Measurements from ENCODE around the gene INTS1.
"Not testable (repeated sequence)": the region's sequence is repeated elsewhere in the genome, so short reads cannot be mapped to it uniquely, and the experiment has no call there.

INTS1 gene

GRCh38 chr7:1529383-1530116 is 25.4 kb upstream of the INTS1 start:
- FAIRE-seq, result no peak

DNA sequence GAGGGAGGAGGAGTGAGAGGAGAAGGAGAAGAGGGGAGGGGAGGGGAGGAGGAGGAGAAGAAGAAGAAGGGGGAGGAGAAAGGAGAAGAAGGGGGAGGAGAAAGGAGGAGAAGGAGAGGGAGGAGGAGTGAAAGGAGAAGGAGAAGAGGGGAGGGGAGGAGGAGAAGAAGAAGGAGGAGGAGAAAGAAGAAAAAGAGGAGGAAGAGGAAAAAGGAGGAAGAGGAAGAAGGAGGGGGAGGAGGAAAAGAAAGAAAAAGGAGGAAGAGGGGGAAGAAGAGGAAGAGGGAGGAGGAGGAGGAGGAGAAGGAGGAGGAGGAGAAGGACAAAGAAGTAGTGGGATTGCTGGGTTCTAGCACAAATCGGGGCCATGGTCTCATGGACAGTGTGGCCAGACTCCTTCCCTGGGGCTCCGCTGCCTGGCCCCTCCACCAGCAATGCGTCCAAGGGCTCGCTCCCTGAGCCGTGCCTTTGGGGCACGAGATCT is 22.1 kb upstream of the INTS1 start:
- FAIRE-seq, result no peak

GRCh38 chr7:1525409-1525808 is 21.2 kb upstream of the INTS1 start:
- no peak for FAIRE-seq

DNA sequence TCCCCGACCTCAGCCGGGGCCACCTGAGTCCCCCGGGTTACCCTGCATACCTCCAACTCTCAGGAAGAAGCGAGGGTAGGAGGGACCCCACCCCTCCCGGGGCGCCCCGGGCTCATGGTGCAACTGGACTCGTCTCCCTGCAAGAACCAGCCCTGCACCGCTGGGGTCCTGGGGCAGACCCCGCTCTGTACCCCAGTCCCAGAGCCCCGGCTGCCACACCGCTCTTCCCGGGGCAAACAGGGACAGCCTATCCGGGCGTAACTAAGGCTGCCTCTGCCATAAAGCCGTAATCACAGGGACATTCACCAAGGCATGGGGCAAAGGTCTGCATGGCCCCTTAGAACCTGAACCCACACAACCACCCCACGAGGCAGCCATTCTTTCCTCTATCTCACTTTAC is 19.7 kb upstream of the INTS1 start:
- no peak for FAIRE-seq

- no peak for FAIRE-seq
These were observed 19.0 kb upstream of the INTS1 start for GRCh38 chr7:1523208-1523607.

- no peak for FAIRE-seq
These were observed 17.3 kb upstream of the INTS1 start for GRCh38 chr7:1521456-1521855.

DNA sequence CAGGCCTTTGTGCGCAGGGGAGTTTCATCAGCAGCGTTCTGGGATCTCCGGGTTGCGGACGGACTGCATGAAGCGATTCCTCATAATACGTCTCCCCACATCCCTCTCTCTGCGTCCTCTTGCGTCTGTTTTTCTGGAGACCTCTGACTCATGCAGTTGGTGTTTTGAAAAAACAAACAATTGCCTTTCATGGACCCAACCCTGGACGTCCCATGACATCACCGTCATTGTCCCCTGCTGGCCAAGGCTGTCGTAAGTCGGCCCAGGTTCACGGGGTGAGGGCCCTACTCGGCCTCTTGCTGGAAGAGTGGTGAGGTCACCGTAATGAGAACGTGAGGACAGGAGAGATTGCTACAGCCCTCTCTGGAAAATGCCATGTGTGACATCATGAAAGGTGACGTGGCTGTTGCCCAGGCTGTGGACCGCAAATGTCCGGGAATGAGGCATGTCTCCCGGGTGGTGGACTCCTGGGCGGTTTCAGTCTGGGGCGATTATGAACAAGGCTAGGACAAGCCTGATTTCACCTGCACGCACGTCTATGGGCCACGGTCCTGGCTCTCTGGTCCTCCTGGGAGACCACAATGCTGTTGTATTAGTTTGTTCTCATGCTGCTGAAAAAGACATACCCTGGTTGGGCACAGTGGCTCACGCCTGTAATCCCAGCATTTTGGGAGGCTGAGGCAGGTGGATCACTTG is 16.5 kb upstream of the INTS1 start:
- no peak for FAIRE-seq

- FAIRE-seq, result not testable (repeated sequence)
These were observed 15.2 kb upstream of the INTS1 start for GRCh38 chr7:1519322-1519922.

DNA sequence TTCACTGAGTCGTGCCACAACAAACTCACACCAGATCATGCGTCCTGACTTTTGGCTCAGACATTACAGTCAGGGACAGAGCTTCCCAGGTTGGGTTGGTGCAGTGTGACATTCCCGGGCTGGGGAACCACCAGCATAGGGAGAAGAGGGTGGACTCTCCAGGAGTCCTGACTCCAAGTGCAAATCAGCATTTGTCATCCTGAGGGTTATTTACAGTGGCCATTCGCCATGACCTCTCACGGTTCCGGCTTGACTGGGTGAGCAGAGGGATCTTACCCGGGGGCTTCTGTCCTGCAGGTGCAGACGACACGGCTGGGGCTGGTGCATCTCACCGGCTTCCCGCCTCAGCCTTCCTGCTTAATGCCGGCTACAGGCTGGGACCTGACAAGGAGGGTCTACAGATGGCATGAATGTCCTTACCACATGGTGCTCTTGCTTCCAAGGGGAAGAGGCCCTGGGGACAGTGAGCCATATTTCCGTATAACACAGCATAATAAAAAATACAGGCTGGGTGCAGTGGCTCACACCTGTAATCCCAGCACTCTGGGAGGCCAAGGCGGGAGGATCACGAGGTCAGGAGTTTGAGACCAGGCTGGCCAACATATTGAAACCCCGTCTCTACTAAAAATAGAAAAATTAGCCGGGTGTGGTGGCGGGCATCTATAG is 12.5 kb upstream of the INTS1 start:
- no peak for FAIRE-seq

- FAIRE-seq, result not testable (repeated sequence)
These were observed 11.3 kb upstream of the INTS1 start for GRCh38 chr7:1515509-1515967.

DNA sequence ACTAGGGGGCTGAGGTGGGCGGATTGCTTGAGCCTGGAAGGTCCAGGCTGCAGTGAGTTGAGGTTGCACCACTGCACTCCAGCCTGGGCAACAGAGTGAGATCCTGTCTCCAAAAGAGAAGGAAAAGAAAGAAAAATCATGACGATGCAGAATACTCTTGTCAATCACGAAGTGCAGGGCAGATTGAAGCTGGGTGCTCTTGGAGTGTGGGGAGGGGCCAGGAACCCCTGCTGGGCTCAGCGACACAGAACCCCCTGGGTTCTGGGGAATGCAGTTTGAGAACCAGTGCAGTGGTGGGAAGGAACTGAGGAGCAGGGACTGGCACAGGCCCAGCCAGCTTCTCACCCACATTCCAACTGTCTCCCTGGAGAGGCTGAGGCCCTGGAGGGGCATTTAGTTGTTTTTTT is 10.8 kb upstream of the INTS1 start:
- no peak for FAIRE-seq

DNA sequence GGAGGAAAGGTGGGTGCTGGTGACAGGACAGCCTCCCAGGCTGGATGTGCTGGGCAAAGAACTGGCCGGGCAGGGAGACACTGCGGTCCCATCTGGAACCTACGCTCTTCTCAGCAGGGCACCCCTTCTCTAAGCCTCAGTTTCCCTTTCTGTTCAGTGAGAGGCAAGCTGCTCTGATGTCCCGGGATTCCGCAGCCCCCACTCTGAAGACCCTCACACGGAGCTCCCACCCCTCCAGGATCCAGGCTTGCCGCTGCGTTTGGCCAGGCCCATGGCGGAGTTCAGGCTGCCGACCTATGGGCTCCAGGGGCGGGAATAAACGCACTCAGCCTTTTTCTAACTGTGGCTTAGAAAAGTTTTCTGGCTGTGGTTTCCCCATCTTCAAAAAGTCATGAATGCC is 10.2 kb upstream of the INTS1 start:
- no peak for FAIRE-seq

DNA sequence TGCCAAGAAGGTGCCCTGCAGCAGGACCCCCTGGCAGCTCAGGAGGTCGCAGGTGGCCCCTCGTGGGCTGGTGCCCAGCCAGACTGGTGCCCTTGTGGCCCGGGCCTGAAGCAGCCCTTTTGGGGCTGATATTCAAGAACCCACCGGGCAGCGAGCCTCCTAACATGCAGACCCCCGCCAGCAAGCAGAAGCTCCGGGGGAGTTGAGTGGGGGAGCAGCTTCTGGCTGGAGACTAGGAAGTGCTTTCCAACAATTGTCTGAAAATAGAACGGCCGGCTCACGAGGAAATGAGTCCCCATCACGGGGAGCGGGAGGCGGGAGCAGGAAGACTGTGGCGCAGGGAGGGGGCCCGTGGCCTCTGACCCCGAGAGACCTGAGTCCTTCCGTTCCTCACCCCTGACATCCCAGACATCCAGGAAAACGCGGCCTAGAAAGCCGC is 9.5 kb upstream of the INTS1 start:
- no peak for FAIRE-seq

DNA sequence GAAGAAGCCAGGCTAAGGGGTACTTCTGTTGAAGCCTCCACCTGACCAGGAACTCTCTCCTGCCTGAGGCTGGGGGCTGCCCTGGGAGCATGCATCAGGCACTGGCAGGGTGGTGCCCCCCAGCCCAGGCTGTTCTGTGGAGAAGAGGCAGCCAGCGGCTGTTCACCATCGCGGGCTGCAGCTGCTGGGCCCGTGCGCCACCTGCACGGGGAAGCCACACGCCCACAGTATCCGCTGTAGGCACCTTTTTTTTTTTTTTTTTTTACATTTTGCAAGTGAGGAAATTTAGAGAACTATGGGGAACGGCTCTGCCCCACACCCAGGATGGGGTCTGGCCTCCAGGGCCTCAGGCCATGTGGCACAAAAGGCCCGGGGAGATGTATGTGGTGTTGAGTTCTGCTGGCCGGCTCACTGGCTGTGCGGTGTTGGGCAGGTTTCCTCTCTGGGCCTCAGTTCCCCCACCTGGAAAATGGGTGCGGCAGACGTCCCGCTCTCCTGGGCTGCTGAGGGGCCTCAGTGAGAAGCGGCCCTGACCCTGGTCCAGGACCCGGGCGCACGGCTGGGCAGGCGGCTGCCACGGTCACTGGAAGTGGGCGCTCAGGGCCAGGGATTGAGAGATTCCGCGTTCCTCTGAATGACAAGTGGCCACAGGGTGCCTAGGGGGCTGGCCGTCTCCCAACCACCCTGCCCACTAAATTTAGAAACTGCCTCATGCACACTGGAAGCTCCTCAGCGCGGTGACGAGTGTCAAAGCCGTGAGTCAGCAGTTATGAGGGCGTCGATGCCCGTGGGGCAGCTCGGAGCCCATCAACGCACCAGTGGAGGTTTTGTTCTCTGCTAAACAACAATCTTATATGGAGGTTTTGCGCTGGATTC is 8.8 kb upstream of the INTS1 start:
- FAIRE-seq, result no peak

DNA sequence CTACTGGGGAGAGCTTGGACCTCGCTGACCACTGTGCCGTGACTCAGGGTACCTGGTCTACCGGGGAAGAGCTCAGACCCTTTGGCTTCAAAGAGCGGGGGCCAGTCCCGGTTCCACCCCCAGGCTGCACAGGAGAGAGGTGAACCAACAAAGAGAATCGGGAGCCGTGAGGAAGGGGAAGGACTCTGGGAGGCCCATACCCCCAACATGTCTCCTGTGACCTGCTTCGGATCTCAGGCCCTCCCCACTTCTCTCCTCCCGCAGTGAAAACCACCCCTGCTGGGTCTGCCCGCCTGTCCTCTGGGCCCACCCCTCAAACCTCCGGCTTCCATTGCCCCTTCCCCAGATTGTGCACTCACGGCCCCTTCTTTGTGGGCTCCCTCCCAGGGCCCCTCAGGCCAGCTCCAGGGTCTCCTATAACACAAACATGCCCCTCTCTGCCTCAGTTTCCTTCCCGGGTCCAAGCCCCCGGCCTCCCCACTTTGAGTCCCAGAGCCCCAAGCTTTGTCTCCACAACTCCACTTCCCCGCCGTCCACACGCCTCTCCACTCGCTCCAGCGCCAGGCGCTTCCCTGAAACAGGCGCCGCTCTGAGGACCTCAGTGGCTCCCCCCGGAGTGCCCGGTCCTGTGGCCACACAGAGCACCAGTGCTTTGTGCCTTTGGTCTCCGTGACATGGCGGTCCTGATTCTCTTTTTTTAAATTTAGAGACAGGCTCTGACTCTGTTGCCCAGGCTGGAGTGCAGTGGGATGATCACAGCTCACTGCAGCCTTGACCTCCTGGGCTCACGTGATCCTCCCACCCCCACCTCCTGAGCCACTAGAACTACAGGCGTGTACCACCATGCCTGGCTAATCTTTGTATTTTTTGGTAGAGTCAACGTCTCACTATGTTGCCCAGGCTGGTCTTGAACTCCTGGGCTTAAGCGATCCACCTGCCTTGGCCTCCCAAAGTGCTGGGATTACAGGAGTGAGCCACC is 7.5 kb upstream of the INTS1 start:
- FAIRE-seq, result no peak

DNA sequence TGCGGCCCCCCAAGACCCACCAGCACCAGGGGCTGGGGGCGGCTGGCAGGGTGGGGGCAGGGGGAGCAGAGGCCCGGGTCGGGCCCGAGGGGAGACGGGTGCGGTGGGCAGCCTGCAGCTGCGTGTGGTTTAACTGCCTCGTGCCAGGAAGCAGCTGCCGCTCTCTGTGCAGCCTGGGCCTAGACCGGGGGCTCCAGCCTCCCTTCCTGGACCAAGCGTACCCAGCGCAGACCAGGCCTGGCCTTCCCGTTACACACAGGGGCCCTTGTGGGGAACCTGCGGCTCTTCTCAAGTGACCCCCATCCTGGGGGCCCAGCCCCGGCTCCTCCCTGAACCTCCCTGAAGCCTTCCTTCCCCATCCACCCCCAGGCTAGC is 6.6 kb upstream of the INTS1 start:
- no peak for FAIRE-seq

GRCh38 chr7:1509226-1509625 is 5.0 kb upstream of the INTS1 start:
- FAIRE-seq, result no peak

DNA sequence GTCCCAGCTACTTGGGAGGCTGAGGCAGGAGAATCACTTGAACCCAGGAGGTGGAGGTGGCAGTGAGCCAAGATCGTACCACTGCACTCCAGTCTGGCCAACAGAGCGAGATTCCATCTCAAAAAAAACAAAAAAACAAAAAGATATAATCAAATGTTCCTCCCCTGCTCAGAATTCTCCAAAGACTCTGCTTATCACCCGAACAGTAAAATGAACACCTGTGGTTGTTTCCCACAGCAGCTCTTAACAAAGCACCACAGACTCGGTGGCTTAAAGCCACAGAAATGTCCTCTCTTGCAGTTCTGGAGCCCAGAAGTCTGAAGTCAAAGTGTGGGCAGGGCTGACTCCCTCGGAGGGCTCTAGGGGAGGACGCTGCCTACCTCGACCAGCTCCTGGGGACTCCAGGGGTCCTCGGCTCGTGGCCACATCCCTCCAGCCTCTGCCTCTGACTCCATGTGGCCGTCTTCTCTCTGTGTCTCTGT is 4.1 kb upstream of the INTS1 start:
- no peak for FAIRE-seq

- FAIRE-seq, result no peak
These were observed 1.8 kb upstream of the INTS1 start for GRCh38 chr7:1505731-1506550.

- FAIRE-seq, result no peak
These were observed 799 bp downstream of the INTS1 start for GRCh38 chr7:1503390-1503789.
